Progenitor cell of endocrine pancreas (in vitro differentiated cells): ENCODE measurements around the gene NETO2. TPM values are rescaled to one million over a fixed set of nuclear protein-coding genes. Genes with fewer than 3 reads are reported as not detected.

Source experiments
- DNase-seq: peaks from one replicate; pipeline ENCODE4 v3.0.0; 2021; ENCODE audit warnings: low spot score; ENCODE audit not compliant: unreplicated experiment
- H3K27ac Mint-ChIP-seq: 2 replicates; pipeline ENCODE4 v1.8.0; 2021; ENCODE audit warnings: mild to moderate bottlenecking, moderate library complexity, mixed read lengths
- H3K27me3 Mint-ChIP-seq: 2 replicates; pipeline ENCODE4 v1.8.0; 2021; ENCODE audit warnings: mixed read lengths
- H3K36me3 Mint-ChIP-seq: 2 replicates; pipeline ENCODE4 v1.8.0; 2022; ENCODE audit warnings: mixed read lengths; ENCODE audit not compliant: insufficient read depth
- H3K4me1 Mint-ChIP-seq: 2 replicates; pipeline ENCODE4 v1.8.0; 2021; ENCODE audit warnings: low read depth, mixed read lengths
- H3K4me3 Mint-ChIP-seq: 2 replicates; pipeline ENCODE4 v1.8.0; 2021; ENCODE audit warnings: low read depth, mild to moderate bottlenecking, moderate library complexity, mixed read lengths
- H3K9me3 Mint-ChIP-seq: 2 replicates; pipeline ENCODE4 v1.8.0; 2021; ENCODE audit warnings: low read depth, mixed read lengths
- total RNA-seq: library from RNA; stranded (reverse); gene quantifications from 2 replicates; pipeline ENCODE4 v1.2.1, GENCODE V29; 2021
- TF ChIP-seq, protein P1 (sequence below): fragments of 200-600 bp; sonication (generic); IDR thresholded peaks from one replicate; pipeline ENCODE4 v1.5.0; 2021; ENCODE audit warnings: antibody characterized with exemption, mild to moderate bottlenecking; ENCODE audit not compliant: unreplicated experiment

Gene NETO2
- total RNA-seq, 1 donor from 2014 or later = 55.2 TPM

DNA sequence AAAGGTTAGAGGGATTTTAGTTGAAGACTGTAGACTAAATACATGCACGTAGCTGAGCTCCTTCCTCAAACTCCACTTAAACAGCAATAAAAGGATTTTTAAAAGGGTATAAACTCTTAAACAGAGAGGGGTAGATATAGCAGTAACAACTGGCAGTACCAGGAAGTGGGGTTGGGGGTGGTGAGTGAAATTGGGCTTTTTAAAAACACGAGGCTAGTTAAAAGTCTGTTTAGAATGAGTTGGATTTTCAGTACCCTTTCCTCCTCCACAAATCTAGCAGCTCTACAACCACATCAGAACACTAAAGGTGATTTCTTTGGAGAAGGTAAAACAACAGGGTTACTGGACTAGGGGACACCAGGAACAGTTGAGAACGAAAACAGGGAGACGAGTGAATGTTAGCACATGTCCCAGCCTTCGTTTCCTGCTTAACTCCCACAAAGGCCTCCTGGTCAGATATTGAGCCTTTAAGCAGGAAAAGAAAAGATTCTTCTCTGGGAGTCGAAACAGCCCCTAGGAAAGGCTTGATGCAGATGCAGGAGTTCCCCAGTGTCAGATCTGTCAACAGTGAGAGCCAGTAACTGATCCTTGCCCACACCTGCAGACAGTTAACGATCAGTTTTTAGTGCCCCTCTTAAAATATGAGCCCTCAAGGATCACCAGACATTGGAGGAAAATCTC lies 13.8 kb downstream of the NETO2 start:
- H3K27ac Mint-ChIP-seq = no peak overlapping the region
- H3K4me1 Mint-ChIP-seq = peaks cover 9% of the 10 kb centered on the region
- H3K9me3 Mint-ChIP-seq = no peaks in the 10 kb centered on the region
- no peaks in the 10 kb centered on the region for H3K27me3 Mint-ChIP-seq
- DNase-seq = no peak
- TF ChIP-seq, protein P1, sequence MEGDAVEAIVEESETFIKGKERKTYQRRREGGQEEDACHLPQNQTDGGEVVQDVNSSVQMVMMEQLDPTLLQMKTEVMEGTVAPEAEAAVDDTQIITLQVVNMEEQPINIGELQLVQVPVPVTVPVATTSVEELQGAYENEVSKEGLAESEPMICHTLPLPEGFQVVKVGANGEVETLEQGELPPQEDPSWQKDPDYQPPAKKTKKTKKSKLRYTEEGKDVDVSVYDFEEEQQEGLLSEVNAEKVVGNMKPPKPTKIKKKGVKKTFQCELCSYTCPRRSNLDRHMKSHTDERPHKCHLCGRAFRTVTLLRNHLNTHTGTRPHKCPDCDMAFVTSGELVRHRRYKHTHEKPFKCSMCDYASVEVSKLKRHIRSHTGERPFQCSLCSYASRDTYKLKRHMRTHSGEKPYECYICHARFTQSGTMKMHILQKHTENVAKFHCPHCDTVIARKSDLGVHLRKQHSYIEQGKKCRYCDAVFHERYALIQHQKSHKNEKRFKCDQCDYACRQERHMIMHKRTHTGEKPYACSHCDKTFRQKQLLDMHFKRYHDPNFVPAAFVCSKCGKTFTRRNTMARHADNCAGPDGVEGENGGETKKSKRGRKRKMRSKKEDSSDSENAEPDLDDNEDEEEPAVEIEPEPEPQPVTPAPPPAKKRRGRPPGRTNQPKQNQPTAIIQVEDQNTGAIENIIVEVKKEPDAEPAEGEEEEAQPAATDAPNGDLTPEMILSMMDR = no peak
- peaks cover 6% of the 10 kb centered on the region for H3K36me3 Mint-ChIP-seq
- no peak overlapping the region for H3K4me3 Mint-ChIP-seq

DNA sequence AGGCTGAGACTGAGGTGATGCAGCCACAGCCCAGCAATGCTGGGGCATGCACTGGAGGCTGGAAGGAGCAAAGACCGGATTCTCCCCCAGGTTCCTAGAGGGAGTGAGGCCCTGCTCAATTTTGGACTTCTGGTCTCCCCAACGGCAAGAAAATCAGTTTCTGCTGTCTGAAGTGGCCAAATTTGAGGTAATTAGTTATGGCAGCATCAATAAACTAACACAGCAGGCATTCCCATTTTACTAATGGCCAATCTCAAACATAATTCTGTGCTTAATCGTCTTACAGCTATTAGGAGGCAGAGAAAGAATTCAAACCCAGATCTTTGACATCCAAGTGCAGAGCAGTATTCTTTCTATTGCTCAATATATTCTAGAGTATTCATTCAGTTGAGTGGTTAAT lies 16.2 kb downstream of the NETO2 start:
- no peaks in the 10 kb centered on the region for H3K27me3 Mint-ChIP-seq
- H3K4me1 Mint-ChIP-seq = peaks cover 4% of the 10 kb centered on the region
- no peaks in the 10 kb centered on the region for H3K9me3 Mint-ChIP-seq

DNA sequence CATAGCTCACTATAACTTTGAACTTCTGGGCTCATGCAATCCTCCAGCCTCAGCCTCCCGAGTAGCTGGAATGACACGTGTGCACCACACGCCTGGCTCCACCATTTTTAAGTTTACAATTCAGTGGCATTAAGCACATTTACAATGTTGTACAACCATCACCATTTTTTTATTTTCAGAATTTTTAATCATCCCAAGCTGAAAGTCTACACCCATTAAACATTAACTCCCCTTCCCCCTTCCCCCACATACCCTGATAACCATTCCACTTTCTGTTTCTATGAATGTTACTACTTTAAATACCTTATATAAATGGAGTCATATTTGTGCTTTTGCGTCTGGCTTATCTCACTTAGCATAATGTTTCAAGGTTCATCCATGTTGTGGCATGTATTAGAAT lies 18.0 kb downstream of the NETO2 start:
- Mint-ChIP-seq H3K9me3 (no peaks in the 10 kb centered on the region), H3K27ac (no peak overlapping the region), H3K4me3 (no peak overlapping the region), H3K27me3 (no peaks in the 10 kb centered on the region), H3K4me1 (peaks cover 4% of the 10 kb centered on the region), H3K36me3 (peaks cover 7% of the 10 kb centered on the region)
- TF ChIP-seq, protein P1 = no peak
- DNase-seq = no peak

More for the DNA sequence above, 16.2 kb downstream of the NETO2 start:
- Mint-ChIP-seq H3K4me3 (no peak overlapping the region), H3K27ac (no peak overlapping the region), H3K36me3 (peaks cover 6% of the 10 kb centered on the region)
- TF ChIP-seq, protein P1 = no peak
- no peak for DNase-seq

DNA sequence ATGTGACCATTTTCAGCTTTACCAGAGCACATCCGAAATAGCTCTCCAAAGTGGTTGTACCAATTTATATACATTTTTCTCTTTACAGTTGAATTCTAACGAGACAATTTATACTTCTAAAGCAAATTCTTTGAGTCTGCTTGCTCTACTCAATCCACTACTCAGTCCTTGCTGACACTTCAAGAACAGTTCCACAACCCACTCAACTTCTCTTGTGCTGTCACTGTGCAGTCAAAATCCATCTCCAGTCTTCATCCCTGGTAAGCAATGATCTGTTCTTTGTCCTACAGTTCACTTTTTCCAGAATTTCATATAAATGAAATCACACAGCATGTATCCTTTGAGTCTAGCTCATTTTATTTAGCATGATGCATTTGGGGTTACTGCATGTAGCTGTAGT lies 30.6 kb downstream of the NETO2 start:
- Mint-ChIP-seq H3K4me1 (no peaks in the 10 kb centered on the region), H3K4me3 (no peak overlapping the region), H3K27ac (no peak overlapping the region), H3K36me3 (peaks cover 22% of the 10 kb centered on the region), H3K9me3 (no peaks in the 10 kb centered on the region), H3K27me3 (no peaks in the 10 kb centered on the region)
- no peak for DNase-seq
- TF ChIP-seq, protein P1 = no peak

DNA sequence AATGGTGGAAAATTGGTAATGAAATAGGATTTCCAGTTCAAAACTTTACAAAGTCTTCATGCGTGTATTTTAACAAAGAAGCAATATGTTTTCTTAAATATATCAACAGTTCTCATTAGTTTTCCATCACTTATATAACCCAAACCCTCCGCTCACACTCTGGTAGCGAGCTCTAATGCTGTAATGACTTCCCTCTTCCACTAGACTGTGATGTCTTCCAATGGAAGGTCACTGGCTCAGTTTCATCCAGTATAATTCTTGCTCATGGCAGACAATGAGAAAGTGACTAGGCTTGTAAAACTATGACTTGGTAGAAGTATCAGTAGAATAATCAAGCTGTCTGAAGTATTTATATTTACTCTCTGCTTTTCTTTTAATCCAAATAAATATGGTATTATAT lies 32.8 kb downstream of the NETO2 start:
- H3K36me3 Mint-ChIP-seq = peaks cover 20% of the 10 kb centered on the region
- no peak for DNase-seq

More for the DNA sequence above, 32.8 kb downstream of the NETO2 start:
- no peak overlapping the region for H3K27ac Mint-ChIP-seq
- H3K4me3 Mint-ChIP-seq = no peak overlapping the region
- H3K4me1 Mint-ChIP-seq = no peaks in the 10 kb centered on the region
- no peaks in the 10 kb centered on the region for H3K9me3 Mint-ChIP-seq
- H3K27me3 Mint-ChIP-seq = no peaks in the 10 kb centered on the region
- TF ChIP-seq, protein P1 = peak; percentile 12
